ENCODE results near the gene NFIC.

- no peak for TF ChIP-seq POLR2A (IDR thresholded peaks at IDR 0.05)
- no peak for TF ChIP-seq CTCF (IDR thresholded peaks at IDR 0.05)
These were observed 9.0 kb upstream of the NFIC start for GRCh38 chr19:3357271-3357991.

Data from gastroesophageal sphincter (tissue), 3 donors.